ENCODE measurements around the gene NAIF1. TPM values are rescaled to one million over a fixed set of nuclear protein-coding genes. Genes with fewer than 3 reads are reported as not detected.

The NAIF1 gene
- polyA plus RNA-seq, 2 of the 4 experiments (the other 2 are of a cell fraction) = 6.0 to 7.5 TPM

- no peak for TF ChIP-seq KDM1A (IDR thresholded peaks at IDR 0.05; ENCODE audit: low read depth)
- no peak for TF ChIP-seq GATA3 (IDR thresholded peaks at IDR 0.05; ENCODE audit: borderline replicate concordance)
Measured at GRCh38 chr9:128066713-128067644, at the start of gene NAIF1 (continued).

- 0 out of 3 replicates have a peak, but pooled peaks cover 2% of the 10 kb centered on the region for H3K4me1 ChIP-seq
- TF ChIP-seq CHD4 (IDR thresholded peaks at IDR 0.05; ENCODE audit: borderline replicate concordance) = no peak
- no peak for TF ChIP-seq PBX3 (IDR thresholded peaks at IDR 0.05)
- TF ChIP-seq KDM1A (IDR thresholded peaks at IDR 0.05; ENCODE audit: low read depth) = no peak
- no peak for TF ChIP-seq MAFK (IDR thresholded peaks at IDR 0.05; ENCODE audit: partially characterized antibody)
- TF ChIP-seq ZSCAN20 (CRISPR knock-in tag; IDR thresholded peaks at IDR 0.05) = no peak
- TF ChIP-seq SMC3 (IDR thresholded peaks at IDR 0.05) = no peak
- no peak for TF ChIP-seq TP53 (CRISPR knock-in tag; IDR thresholded peaks at IDR 0.05)
- TF ChIP-seq BHLHE40 (IDR thresholded peaks at IDR 0.05; ENCODE audit: low read depth, low read length) = no peak
- TF ChIP-seq TFCP2L1 (CRISPR knock-in tag; IDR thresholded peaks at IDR 0.05) = no peak
- no peak for TF ChIP-seq RFX5 (IDR thresholded peaks at IDR 0.05)
- no peak for TF ChIP-seq PHF8 (IDR thresholded peaks at IDR 0.05; ENCODE audit: borderline replicate concordance, low read depth)
- ChIA-PET POLR2A (no interaction called here), CTCF (interaction anchor here (0.7 to 13.0 kb wide), 24 partner anchors 11 to 527 kb away, joined by 3 to 290 read pairs (median 5); partner anchors contain the start of genes BBLN, EEIG1 and PTGES2)
- H3K4me3 ChIP-seq = no peak overlapping the region
- WGBS (ENCODE audit: missing lambda C conversion rate) = 87% methylated on average over 16 of the region's 16 CpGs
- no peak overlapping the region for H3K27ac ChIP-seq
- no peak overlapping the region for H3K4me2 ChIP-seq
- no peak for FAIRE-seq
- no peak for ATAC-seq
- no peak for DNase-seq (ENCODE audit: low read depth in 1 of 2, low spot score in 1 of 2)
- H3K9me3 ChIP-seq = no peaks in the 10 kb centered on the region
Measured at GRCh38 chr9:128116104-128117083, 49.3 kb upstream of the NAIF1 start.

- no peak for TF ChIP-seq NPAS2 (CRISPR knock-in tag; IDR thresholded peaks at IDR 0.05; ENCODE audit: borderline replicate concordance)
- no peak for TF ChIP-seq ESRRA (IDR thresholded peaks at IDR 0.05; ENCODE audit: borderline replicate concordance, low read length)
- TF ChIP-seq EHMT2 (IDR thresholded peaks at IDR 0.05; ENCODE audit: low read depth) = no peak
- TF ChIP-seq CBX8 (IDR thresholded peaks at IDR 0.05) = no peak
- TF ChIP-seq HOXB5 (CRISPR knock-in tag; IDR thresholded peaks at IDR 0.05) = no peak
- TF ChIP-seq USF2 (IDR thresholded peaks at IDR 0.05) = no peak
- TF ChIP-seq ZNF302 (CRISPR knock-in tag; IDR thresholded peaks at IDR 0.05) = no peak
- no peak for TF ChIP-seq TP53 (CRISPR knock-in tag; IDR thresholded peaks at IDR 0.05)
- TF ChIP-seq POLR2AphosphoS2 (conservative IDR thresholded peaks at IDR 0.05; ENCODE audit: low read length) = no peak
- TF ChIP-seq RFX5 (IDR thresholded peaks at IDR 0.05) = no peak
- no peak for TF ChIP-seq ZFP36 (IDR thresholded peaks at IDR 0.05; ENCODE audit: borderline replicate concordance, partially characterized antibody)
- TF ChIP-seq NR3C1 (IDR thresholded peaks at IDR 0.05) = no peak
- no peak for TF ChIP-seq NFE2L2 (conservative IDR thresholded peaks at IDR 0.05; ENCODE audit: low read length)
- TF ChIP-seq RNF2 (IDR thresholded peaks at IDR 0.05; ENCODE audit: borderline replicate concordance, low read depth) = no peak
- no peak for TF ChIP-seq CHD4 (IDR thresholded peaks at IDR 0.05; ENCODE audit: borderline replicate concordance)
- TF ChIP-seq JUN (IDR thresholded peaks at IDR 0.05) = no peak
- TF ChIP-seq PBX3 (IDR thresholded peaks at IDR 0.05) = no peak
- WGBS (ENCODE audit: missing lambda C conversion rate) = 92% methylated on average over 26 of the region's 26 CpGs
- no peak overlapping the region for H3K4me3 ChIP-seq
- no peaks in the 10 kb centered on the region for H3K9me3 ChIP-seq
- 0 out of 3 replicates have a peak, but pooled peaks cover 2% of the 10 kb centered on the region for H3K4me1 ChIP-seq
- H3K27ac ChIP-seq = no peak overlapping the region
- ChIA-PET CTCF (interaction anchor here (0.9 to 13.0 kb wide), 13 partner anchors 12 to 172 kb away, joined by 3 to 290 read pairs (median 5); partner anchors contain the start of genes BBLN and PTGES2), POLR2A (no interaction called here)
- no peak for ATAC-seq
- no peak for FAIRE-seq
- H3K4me2 ChIP-seq = no peak overlapping the region
- DNase-seq (ENCODE audit: low read depth in 1 of 2, low spot score in 1 of 2) = no peak
Measured at GRCh38 chr9:128115187-128116103, 48.3 kb upstream of the NAIF1 start.

Measured in A549 (cell line).